Astrocyte of the hippocampus (primary cell): ENCODE results near the gene BACE1.
"Not testable (repeated sequence)": the region's sequence is repeated elsewhere in the genome, so short reads cannot be mapped to it uniquely, and the experiment has no call there.

Source experiments
- DNase-seq: peaks from one replicate; pipeline ENCODE4 v3.0.0; 2011; ENCODE audit warnings: low read depth, low spot score

Gene BACE1

GRCh38 chr11:117316197-117316961, at the start of gene BACE1:
BACE1 (minus strand) TSS chr11:117316256; CDS start chr11:117315795, 461 bp downstream.
- peak; percentile 94 for DNase-seq

- DNase-seq: no peak
These were observed 45.4 kb upstream of the BACE1 start for GRCh38 chr11:117361432-117361831.

GRCh38 chr11:117356126-117356890, 40.3 kb upstream of the BACE1 start:
- DNase-seq: no peak

GRCh38 chr11:117354550-117354949, 38.5 kb upstream of the BACE1 start:
- DNase-seq: no peak

GRCh38 chr11:117345039-117345438, 29.0 kb upstream of the BACE1 start:
- no peak for DNase-seq

GRCh38 chr11:117337076-117337475, 21.0 kb upstream of the BACE1 start:
- no peak for DNase-seq

- DNase-seq: no peak
These were observed 19.3 kb upstream of the BACE1 start for GRCh38 chr11:117335399-117335798.

- no peak for DNase-seq
These were observed 18.8 kb upstream of the BACE1 start for GRCh38 chr11:117334896-117335295.

GRCh38 chr11:117333917-117334316, 17.9 kb upstream of the BACE1 start:
- no peak for DNase-seq

GRCh38 chr11:117332843-117333242, 16.8 kb upstream of the BACE1 start:
- no peak for DNase-seq

GRCh38 chr11:117328375-117329010, 12.4 kb upstream of the BACE1 start:
- DNase-seq: peak; percentile 61

GRCh38 chr11:117327567-117328374, 11.7 kb upstream of the BACE1 start, which contains the start of gene CEP164:
CEP164 (plus strand) TSS chr11:117327854; CDS start chr11:117338587, 10,733 bp downstream.
- DNase-seq: peak; percentile 98

GRCh38 chr11:117327255-117327566, 11.2 kb upstream of the BACE1 start:
- not testable (repeated sequence) for DNase-seq

- DNase-seq: peak; percentile 81
These were observed 3.3 kb upstream of the BACE1 start for GRCh38 chr11:117319214-117319840.

GRCh38 chr11:117318738-117319137, 2.7 kb upstream of the BACE1 start:
- DNase-seq: no peak

GRCh38 chr11:117315285-117316196, 515 bp downstream of the BACE1 start:
- DNase-seq: peak; percentile 13

- peak; percentile 29 for DNase-seq
These were observed 1.2 kb downstream of the BACE1 start for GRCh38 chr11:117314840-117315239.

- DNase-seq: no peak
These were observed 2.0 kb downstream of the BACE1 start for GRCh38 chr11:117313828-117314768.

- no peak for DNase-seq
These were observed 3.0 kb downstream of the BACE1 start for GRCh38 chr11:117313091-117313490.
